Measurements from ENCODE around the gene PPP1R27.

The PPP1R27 gene

DNA sequence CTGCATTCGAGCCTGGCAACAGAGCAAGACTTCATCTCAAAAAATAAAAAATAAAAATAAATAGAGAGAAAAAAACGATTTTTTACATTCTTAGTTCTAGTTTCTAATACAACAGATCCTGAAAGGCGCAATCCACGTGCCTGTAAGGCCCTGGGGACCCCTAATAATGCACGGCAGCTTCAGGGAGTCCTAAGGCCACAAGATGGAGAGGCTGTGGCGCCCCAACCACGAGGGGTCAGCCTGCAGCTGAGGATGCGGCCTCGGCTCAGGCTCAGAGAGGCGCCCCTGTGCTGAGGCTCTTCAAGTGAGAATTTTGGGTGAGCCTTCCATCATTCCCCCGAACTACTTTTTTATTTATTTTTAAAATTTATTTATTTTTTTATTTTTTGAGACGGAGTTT, 14.6 kb upstream of the PPP1R27 start:
- H3K36me3 ChIP-seq (replicated peaks; ENCODE audit: low read depth, low read length) = peaks cover 61% of the 10 kb centered on the region
- TF ChIP-seq, protein P1, sequence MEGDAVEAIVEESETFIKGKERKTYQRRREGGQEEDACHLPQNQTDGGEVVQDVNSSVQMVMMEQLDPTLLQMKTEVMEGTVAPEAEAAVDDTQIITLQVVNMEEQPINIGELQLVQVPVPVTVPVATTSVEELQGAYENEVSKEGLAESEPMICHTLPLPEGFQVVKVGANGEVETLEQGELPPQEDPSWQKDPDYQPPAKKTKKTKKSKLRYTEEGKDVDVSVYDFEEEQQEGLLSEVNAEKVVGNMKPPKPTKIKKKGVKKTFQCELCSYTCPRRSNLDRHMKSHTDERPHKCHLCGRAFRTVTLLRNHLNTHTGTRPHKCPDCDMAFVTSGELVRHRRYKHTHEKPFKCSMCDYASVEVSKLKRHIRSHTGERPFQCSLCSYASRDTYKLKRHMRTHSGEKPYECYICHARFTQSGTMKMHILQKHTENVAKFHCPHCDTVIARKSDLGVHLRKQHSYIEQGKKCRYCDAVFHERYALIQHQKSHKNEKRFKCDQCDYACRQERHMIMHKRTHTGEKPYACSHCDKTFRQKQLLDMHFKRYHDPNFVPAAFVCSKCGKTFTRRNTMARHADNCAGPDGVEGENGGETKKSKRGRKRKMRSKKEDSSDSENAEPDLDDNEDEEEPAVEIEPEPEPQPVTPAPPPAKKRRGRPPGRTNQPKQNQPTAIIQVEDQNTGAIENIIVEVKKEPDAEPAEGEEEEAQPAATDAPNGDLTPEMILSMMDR (IDR thresholded peaks at IDR 0.05; ENCODE audit: low read depth, low read length) = no peak
- no peak for TF ChIP-seq EZH2phosphoT487 (IDR thresholded peaks at IDR 0.05; ENCODE audit: low read depth)
- H3K4me3 ChIP-seq (ENCODE audit: low read length) = no peak overlapping the region
- H3K9me3 ChIP-seq (ENCODE audit: insufficient read depth, low read length) = no peaks in the 10 kb centered on the region
- no peaks in the 10 kb centered on the region for H3K27me3 ChIP-seq (ENCODE audit: low read depth, low read length)
- no peaks in the 10 kb centered on the region for H3K4me1 ChIP-seq (ENCODE audit: low read length)
- H3K79me2 ChIP-seq (ENCODE audit: low read length) = peaks cover 31% of the 10 kb centered on the region
- H3K9ac ChIP-seq (ENCODE audit: low read length) = no peak overlapping the region
- H3K4me2 ChIP-seq (ENCODE audit: low read length) = no peak overlapping the region
- H4K20me1 ChIP-seq (ENCODE audit: insufficient read depth, low read length) = peaks cover 19% of the 10 kb centered on the region
- H2AFZ ChIP-seq (ENCODE audit: low read depth, low read length) = no peak overlapping the region
- no peak overlapping the region for H3K27ac ChIP-seq (ENCODE audit: low read length)

DNA sequence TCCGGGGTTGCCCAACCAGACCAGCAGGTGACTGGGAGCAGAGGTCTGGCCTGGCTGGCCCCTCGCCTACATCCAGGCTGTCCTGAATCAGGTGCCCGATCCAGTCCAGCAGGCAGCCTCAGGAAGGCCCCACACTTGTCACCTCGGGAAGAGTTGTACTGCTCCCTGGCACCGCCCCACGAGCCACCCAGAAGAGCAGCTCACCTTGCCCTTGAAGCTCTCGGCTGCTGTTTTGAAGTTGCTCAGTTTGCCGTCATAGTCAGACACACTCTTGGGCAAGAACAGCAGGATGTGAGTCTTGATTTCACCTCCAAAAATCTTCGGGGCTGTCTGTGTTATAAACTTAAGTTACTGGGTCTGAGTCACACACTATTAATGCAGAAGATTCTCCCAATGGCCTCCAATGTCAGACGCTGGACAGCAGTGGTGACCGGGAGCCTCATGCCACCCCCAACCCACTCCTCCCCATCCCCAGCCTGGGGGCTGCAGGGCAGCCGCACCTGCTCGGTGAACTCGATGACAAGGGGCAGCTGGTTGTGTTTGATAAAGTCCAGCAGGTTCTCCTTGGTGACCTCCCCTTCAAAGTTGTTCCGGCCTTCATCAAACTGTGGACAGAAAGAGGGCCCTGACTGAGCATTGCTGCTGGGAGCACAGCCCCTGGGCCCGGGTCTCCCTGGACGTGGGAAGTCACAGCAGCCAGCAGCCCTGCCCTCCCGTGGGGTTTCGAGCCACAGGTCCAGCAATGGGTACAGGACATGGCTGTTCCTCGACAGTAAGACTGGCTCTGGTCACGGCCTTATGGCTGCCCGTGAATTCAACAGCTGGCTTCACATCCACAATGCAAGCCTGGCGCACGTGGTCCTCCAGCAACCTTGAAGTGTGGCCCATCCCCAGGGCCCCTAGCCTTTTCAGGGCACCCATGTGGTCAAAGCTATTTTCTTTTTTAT, 12.2 kb upstream of the PPP1R27 start:
- no peaks in the 10 kb centered on the region for H3K4me1 ChIP-seq (ENCODE audit: low read length)
- H3K4me2 ChIP-seq (ENCODE audit: low read length) = no peak overlapping the region
- peaks cover 58% of the 10 kb centered on the region for H3K36me3 ChIP-seq (replicated peaks; ENCODE audit: low read depth, low read length)
- H3K27ac ChIP-seq (ENCODE audit: low read length) = no peak overlapping the region
- no peak overlapping the region for H3K4me3 ChIP-seq (ENCODE audit: low read length)
- TF ChIP-seq, protein P1 (IDR thresholded peaks at IDR 0.05; ENCODE audit: low read depth, low read length) = no peak
- no peaks in the 10 kb centered on the region for H3K27me3 ChIP-seq (ENCODE audit: low read depth, low read length)
- no peak overlapping the region for H2AFZ ChIP-seq (ENCODE audit: low read depth, low read length)
- H3K9me3 ChIP-seq (ENCODE audit: insufficient read depth, low read length) = no peaks in the 10 kb centered on the region
- H3K79me2 ChIP-seq (ENCODE audit: low read length) = peaks cover 9% of the 10 kb centered on the region
- 0 out of 2 replicates have a peak, but pooled peaks cover 14% of the 10 kb centered on the region for H4K20me1 ChIP-seq (ENCODE audit: insufficient read depth, low read length)
- H3K9ac ChIP-seq (ENCODE audit: low read length) = no peak overlapping the region

DNA sequence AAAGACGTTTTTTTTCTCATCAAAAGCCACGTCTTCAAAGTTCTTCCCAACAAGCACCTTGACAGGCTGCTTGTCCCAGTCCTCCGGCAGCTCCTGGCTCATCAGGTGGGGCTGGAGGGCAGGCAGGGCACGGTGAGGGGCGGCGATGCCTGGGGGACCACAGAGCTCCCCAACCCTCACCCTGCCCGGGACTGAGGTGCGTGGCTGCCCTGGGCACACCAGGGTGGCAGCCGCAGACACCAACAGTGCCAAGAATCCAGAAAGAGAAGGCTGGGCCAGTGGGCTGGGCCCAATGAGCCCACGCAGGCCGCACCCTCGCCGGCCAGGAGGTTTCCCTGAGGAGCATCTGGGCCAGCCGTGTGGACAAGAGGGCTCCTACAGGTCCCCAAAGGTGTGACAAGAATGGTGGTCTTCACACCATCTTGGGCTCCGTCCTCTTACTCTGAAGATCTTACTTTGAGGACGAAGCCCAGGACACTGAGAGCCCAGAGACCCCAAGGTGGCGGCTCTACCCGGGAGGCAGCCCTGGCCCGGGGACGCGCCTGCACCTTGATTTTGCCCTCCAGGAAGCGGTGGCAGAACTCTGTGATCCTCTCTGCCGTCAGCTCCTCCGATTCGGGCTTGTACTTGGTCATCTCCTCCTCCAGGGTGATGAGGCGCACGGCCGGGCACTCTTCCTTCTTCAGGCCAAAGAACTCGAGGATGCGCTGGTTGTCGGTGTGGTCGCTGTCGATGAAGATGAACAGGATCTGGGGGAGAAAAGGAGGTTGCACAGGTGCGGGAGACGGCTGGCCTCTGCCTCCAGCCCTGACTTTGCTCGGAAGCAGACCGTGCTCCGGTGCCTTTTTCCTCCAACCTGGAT, 11.3 kb upstream of the PPP1R27 start:
- TF ChIP-seq, protein P1 (IDR thresholded peaks at IDR 0.05; ENCODE audit: low read depth, low read length) = no peak
- TF ChIP-seq EZH2phosphoT487 (IDR thresholded peaks at IDR 0.05; ENCODE audit: low read depth) = no peak
- Histone ChIP-seq H3K36me3 (replicated peaks; ENCODE audit: low read depth, low read length) (peaks cover 49% of the 10 kb centered on the region), H3K4me2 (ENCODE audit: low read length) (no peak overlapping the region), H3K27me3 (ENCODE audit: low read depth, low read length) (no peaks in the 10 kb centered on the region), H4K20me1 (ENCODE audit: insufficient read depth, low read length) (0 out of 2 replicates have a peak, but pooled peaks cover 14% of the 10 kb centered on the region), H3K9me3 (ENCODE audit: insufficient read depth, low read length) (no peaks in the 10 kb centered on the region), H3K79me2 (ENCODE audit: low read length) (peaks cover under 1% of the 10 kb centered on the region; the same call in 1 of the 2 replicates), H3K4me1 (ENCODE audit: low read length) (no peaks in the 10 kb centered on the region), H3K4me3 (ENCODE audit: low read length) (no peak overlapping the region), H3K9ac (ENCODE audit: low read length) (no peak overlapping the region), H2AFZ (ENCODE audit: low read depth, low read length) (no peak overlapping the region), H3K27ac (ENCODE audit: low read length) (no peak overlapping the region)

GRCh38 chr17:81845361-81845760, 10.5 kb upstream of the PPP1R27 start:
- H3K79me2 ChIP-seq (ENCODE audit: low read length) = no peaks in the 10 kb centered on the region
- H3K9ac ChIP-seq (ENCODE audit: low read length) = no peak overlapping the region
- no peaks in the 10 kb centered on the region for H3K27me3 ChIP-seq (ENCODE audit: low read depth, low read length)
- no peak overlapping the region for H3K4me3 ChIP-seq (ENCODE audit: low read length)
- H3K4me2 ChIP-seq (ENCODE audit: low read length) = no peak overlapping the region
- H3K9me3 ChIP-seq (ENCODE audit: insufficient read depth, low read length) = no peaks in the 10 kb centered on the region
- H3K36me3 ChIP-seq (replicated peaks; ENCODE audit: low read depth, low read length) = peaks cover 48% of the 10 kb centered on the region
- H3K27ac ChIP-seq (ENCODE audit: low read length) = no peak overlapping the region
- 0 out of 2 replicates have a peak, but pooled peaks cover 14% of the 10 kb centered on the region for H4K20me1 ChIP-seq (ENCODE audit: insufficient read depth, low read length)
- no peaks in the 10 kb centered on the region for H3K4me1 ChIP-seq (ENCODE audit: low read length)
- no peak overlapping the region for H2AFZ ChIP-seq (ENCODE audit: low read depth, low read length)
- TF ChIP-seq, protein P1 (IDR thresholded peaks at IDR 0.05; ENCODE audit: low read depth, low read length) = no peak
- TF ChIP-seq EZH2phosphoT487 (IDR thresholded peaks at IDR 0.05; ENCODE audit: low read depth) = no peak
